KG1 (cell line): ENCODE results near the gene FCN2.

Experiments used
- DNase-seq: peaks from one replicate; lab custom pipeline; 2025; lab: John Stamatoyannopoulos, UW

The FCN2 gene

DNA sequence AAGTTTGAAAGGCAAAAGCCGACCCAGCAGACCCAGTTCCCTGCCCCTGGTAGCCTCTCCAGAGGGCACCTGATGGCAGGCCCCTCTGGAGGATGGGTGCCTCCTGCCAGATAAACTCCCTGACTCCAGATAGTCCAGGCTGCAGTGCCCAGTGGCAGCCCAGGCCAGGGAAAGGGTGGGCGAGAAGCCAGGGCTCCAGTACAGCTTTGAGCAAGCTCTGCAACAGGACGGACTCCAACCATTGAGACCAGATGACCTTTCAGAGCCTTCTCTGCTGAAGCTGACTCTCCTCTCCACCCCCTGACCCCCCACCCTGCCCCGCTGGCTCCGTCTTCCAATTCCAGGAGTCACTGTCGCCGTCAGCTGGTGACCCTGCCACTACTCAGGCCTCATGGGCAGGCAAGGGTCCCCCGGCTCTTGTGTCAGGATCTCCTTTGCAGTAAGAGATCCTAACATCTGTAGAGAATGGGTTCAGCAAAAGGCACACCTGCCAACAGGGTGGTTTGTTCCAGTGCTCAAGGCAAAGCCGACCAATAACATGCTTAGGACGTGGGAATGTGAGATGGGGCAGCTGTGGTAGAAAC, 52.6 kb downstream of the FCN2 start:
- no peak for DNase-seq

DNA sequence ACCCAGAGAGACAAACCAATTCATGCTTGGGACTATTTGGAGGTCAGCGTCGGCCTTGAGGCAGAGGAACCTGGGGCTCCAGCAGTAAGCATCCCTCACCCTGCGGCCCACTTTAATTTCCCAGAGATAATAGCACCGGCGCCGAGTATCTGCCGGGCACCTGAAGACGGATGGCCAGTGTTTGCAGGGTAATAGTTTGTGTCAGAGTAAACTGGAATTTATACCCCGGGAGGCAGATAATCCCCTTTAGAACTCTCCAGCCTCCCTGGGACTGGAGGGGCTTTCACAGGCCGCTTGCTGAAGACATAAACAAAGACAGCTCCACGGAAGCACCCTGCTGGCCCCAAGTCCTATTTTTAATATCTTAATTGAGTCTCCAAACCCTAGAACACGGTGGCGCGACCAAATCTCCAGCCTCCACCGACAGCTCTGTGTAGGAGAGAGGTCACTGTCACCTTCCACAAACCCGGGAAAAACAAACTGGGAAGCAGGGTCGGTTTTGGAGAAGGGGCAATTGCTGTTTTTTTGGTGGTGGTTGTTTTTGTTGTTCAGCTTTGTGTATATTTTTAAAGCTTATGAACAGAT, 54.5 kb downstream of the FCN2 start:
- no peak for DNase-seq

DNA sequence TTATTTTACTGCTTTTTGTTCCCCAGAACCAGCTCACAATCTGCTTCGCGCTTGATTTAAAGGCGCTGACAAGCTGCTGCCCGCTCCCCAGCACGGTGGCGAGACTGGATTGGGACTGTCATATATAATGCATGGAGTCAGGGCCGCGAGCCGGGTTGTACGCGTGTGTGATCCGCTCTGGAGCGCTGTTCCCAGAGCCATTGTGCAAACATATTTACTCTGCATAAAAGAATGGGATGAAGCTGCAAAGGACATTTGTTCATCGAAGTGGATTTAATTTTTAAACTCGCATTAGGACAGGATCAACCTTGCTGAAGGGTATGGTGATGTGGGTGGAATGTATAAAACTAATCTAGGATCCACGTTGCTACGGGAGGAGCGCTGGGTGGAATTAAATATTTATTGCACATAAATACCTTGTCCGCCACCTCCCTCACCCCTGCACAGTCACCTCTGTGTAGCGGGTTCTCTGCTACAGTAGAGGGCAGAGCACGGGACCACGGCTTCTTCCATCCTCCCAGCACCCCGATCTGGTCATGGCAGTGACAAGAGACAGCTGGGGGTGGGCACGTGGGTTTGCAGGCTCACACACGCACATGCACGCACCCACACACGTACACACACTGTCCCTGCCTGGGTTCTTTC, 55.2 kb downstream of the FCN2 start:
- DNase-seq = no peak

DNA sequence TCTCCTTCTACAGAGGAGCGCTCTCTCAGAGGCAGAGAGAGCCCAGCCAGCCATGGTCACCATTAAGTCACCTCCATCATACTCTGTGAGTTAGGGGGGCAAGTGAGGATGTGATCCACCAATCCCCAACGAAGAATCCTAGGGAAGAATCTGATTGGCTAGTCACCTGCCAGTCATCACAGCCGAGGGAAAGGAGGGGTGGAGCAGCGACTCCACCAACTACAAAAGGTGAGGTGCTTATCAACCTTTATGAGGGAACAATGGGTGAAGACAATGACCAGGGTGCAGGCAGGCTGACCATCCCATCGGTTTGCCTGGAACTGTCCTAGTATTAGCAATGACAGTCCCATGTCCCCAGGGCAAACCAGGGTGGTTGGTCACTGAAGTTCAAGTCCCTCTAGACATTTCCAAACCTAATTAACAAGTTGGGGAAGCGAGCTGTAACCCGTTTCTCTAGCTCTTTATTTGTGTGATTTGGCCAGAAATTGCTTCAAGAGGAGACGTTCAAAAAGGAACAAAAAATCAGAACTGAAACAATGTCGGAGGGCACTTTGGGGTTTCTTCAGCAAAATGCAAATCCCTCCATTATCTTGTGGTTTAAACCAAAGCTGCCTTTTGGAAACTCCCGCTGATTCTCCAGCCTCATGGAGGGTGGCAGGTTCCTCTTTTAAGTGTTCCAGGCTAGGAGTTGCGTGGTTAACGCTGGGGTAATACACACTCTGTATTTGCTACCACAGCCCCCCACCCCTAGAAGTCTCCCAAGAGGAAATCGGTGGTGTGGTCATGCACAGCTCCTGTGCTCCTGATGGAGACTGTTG, 55.9 kb downstream of the FCN2 start:
- DNase-seq = no peak
